ENCODE measurements around the gene INAFM2.

DNA sequence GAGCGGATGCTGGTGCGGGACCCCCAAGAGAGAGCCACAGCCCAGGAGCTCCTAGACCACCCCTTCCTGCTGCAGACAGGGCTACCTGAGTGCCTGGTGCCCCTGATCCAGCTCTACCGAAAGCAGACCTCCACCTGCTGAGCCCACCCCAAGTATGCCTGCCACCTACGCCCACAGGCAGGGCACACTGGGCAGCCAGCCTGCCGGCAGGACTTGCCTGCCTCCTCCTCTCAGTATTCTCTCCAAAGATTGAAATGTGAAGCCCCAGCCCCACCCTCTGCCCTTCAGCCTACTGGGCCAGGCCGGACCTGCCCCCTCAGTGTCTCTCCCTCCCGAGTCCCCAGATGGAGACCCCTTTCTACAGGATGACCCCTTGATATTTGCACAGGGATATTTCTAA, 47.5 kb upstream of the INAFM2 start:
- TF ChIP-seq, protein P1, sequence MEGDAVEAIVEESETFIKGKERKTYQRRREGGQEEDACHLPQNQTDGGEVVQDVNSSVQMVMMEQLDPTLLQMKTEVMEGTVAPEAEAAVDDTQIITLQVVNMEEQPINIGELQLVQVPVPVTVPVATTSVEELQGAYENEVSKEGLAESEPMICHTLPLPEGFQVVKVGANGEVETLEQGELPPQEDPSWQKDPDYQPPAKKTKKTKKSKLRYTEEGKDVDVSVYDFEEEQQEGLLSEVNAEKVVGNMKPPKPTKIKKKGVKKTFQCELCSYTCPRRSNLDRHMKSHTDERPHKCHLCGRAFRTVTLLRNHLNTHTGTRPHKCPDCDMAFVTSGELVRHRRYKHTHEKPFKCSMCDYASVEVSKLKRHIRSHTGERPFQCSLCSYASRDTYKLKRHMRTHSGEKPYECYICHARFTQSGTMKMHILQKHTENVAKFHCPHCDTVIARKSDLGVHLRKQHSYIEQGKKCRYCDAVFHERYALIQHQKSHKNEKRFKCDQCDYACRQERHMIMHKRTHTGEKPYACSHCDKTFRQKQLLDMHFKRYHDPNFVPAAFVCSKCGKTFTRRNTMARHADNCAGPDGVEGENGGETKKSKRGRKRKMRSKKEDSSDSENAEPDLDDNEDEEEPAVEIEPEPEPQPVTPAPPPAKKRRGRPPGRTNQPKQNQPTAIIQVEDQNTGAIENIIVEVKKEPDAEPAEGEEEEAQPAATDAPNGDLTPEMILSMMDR (IDR thresholded peaks at IDR 0.05; ENCODE audit: low read length), result no peak
- no peak for TF ChIP-seq EZH2 (IDR thresholded peaks at IDR 0.05; ENCODE audit: borderline replicate concordance, low read length)

Measured in OCI-LY1 (cell line).